Hindlimb muscle (tissue), 1 donor: ENCODE measurements around the gene C6orf120. TPM values are rescaled to one million over a fixed set of nuclear protein-coding genes. Genes with fewer than 3 reads are reported as not detected.

Source experiments
- DNase-seq: peaks from one replicate; pipeline ENCODE4 v3.0.0-alpha.2; 2013
- polyA plus RNA-seq: library from polyadenylated mRNA; unstranded; fragments of 120-200 nt; gene quantifications from one replicate; pipeline ENCODE4 v1.2.1, GENCODE V29; 2013; ENCODE audit not compliant: insufficient read length

Gene C6orf120
- polyA plus RNA-seq, 1 donor, result 28.0 TPM

GRCh38 chr6:169725125-169726048 lies 23.5 kb downstream of the C6orf120 start:
- DNase-seq, result no peak

- no peak for DNase-seq
Measured at GRCh38 chr6:169726049-169726400, 24.1 kb downstream of the C6orf120 start.

- no peak for DNase-seq
Measured at GRCh38 chr6:169726963-169727362, 25.0 kb downstream of the C6orf120 start.

GRCh38 chr6:169729961-169730360 lies 28.0 kb downstream of the C6orf120 start:
- DNase-seq, result no peak

GRCh38 chr6:169738204-169738975 lies 36.5 kb downstream of the C6orf120 start:
- DNase-seq, result peak; percentile 10

- no peak for DNase-seq
Measured at GRCh38 chr6:169738976-169739529, 37.1 kb downstream of the C6orf120 start.

GRCh38 chr6:169741344-169741743 lies 39.4 kb downstream of the C6orf120 start:
- no peak for DNase-seq

- no peak for DNase-seq
Measured at GRCh38 chr6:169745405-169745804, 43.5 kb downstream of the C6orf120 start.

GRCh38 chr6:169746556-169746955 lies 44.6 kb downstream of the C6orf120 start:
- DNase-seq, result no peak

GRCh38 chr6:169751242-169752073 lies 49.5 kb downstream of the C6orf120 start, which contains the start of the genes DYNLT2 and ERMARD:
TSS of gene DYNLT2 (minus strand) at chr6:169751572. CDS start at chr6:169751458, 114 bp downstream.
TSS of gene ERMARD (plus strand) at chr6:169751622. CDS start at chr6:169751658, 36 bp downstream.
- DNase-seq, result peak; percentile 96

GRCh38 chr6:169752074-169752623 lies 50.2 kb downstream of the C6orf120 start:
- DNase-seq, result no peak

Other genes starting within 250 kb of the C6orf120 start
- 48.8 TPM for gene WDR27, start 97 bp upstream of the C6orf120 start, polyA plus RNA-seq
- 71.2 TPM for gene PHF10, start 22.4 kb downstream of the C6orf120 start, polyA plus RNA-seq
- 2.2 TPM for gene DYNLT2, start 49.4 kb downstream of the C6orf120 start, polyA plus RNA-seq
- gene ERMARD, start 49.5 kb downstream of the C6orf120 start, polyA plus RNA-seq, result 23.7 TPM